Caco-2 (cell line): ENCODE results near the gene ZNF592. TPM values are rescaled to one million over a fixed set of nuclear protein-coding genes. Genes with fewer than 3 reads are reported as not detected.

Experiments used
- BruUV-seq: library from RNA; stranded (reverse); fragments of 400-500 nt; replicated peaks from 2 replicates; lab custom pipeline; 2021; lab: Mats Ljungman, UMichigan
- CTCF ChIA-PET: fragments of 300-600 bp; sonication (Branson Sonifier 250); formaldehyde crosslinking; loops from one replicate; lab custom pipeline; 2022; ENCODE audit warnings: antibody characterized with exemption; lab: Charles Lee
- POLR2A ChIA-PET: fragments of 300-600 bp; sonication (Branson Sonifier 250); formaldehyde crosslinking; loops from one replicate; lab custom pipeline; 2022; ENCODE audit warnings: antibody characterized with exemption; lab: Charles Lee
- DNase-seq, 2 experiments: peaks; one replicate each; pipeline versions ENCODE4 v3.0.0 to v3.0.0-alpha.2; 2020 to 2022
- H3K27me3 ChIP-seq: replicated peaks from 2 replicates; pipeline ENCODE4 v1.6.0; 2011; ENCODE audit warnings: low read length; ENCODE audit not compliant: control insufficient read depth, insufficient read depth
- H3K36me3 ChIP-seq: 2 replicates; pipeline ENCODE4 v1.5.1; 2011; ENCODE audit warnings: low read length; ENCODE audit not compliant: control insufficient read depth, insufficient read depth
- H3K4me1 ChIP-seq: fragments of 250-450 bp; sonication (Bioruptor Pico); 2 replicates; pipeline ENCODE4 v1.5.1; 2020; ENCODE audit warnings: mild to moderate bottlenecking
- H3K4me3 ChIP-seq: 2 replicates; pipeline ENCODE4 v1.5.1; 2011; ENCODE audit warnings: low read depth, mild to moderate bottlenecking, control low read depth, low read length
- H3K9me3 ChIP-seq: fragments of 250-450 bp; sonication (Bioruptor Pico); 2 replicates; pipeline ENCODE4 v1.5.1; 2020; ENCODE audit warnings: mild to moderate bottlenecking, moderate library complexity
- H3K27ac Mint-ChIP-seq: one replicate; pipeline ENCODE4 v1.8.0; 2022; ENCODE audit warnings: mixed read lengths; ENCODE audit not compliant: unreplicated experiment
- H3K27me3 Mint-ChIP-seq: one replicate; pipeline ENCODE4 v1.8.0; 2022; ENCODE audit warnings: mixed read lengths; ENCODE audit not compliant: insufficient read depth, unreplicated experiment
- H3K36me3 Mint-ChIP-seq: one replicate; pipeline ENCODE4 v1.8.0; 2022; ENCODE audit warnings: mild to moderate bottlenecking, mixed read lengths; ENCODE audit not compliant: insufficient read depth, unreplicated experiment
- H3K4me1 Mint-ChIP-seq: one replicate; pipeline ENCODE4 v1.8.0; 2022; ENCODE audit warnings: low read depth, mixed read lengths; ENCODE audit not compliant: unreplicated experiment
- H3K4me3 Mint-ChIP-seq: one replicate; pipeline ENCODE4 v1.8.0; 2022; ENCODE audit warnings: mild to moderate bottlenecking, moderate library complexity, mixed read lengths; ENCODE audit not compliant: unreplicated experiment
- H3K9me3 Mint-ChIP-seq: one replicate; pipeline ENCODE4 v1.8.0; 2022; ENCODE audit warnings: mixed read lengths; ENCODE audit not compliant: unreplicated experiment
- intact Hi-C: fragments of 100-400 bp; cut with micrococcal nuclease; formaldehyde crosslinking; loops from one replicate; pipeline ENCODE4 v1.10.0; 2022; ENCODE audit not compliant: unreplicated experiment
- total RNA-seq: library from RNA; stranded (reverse); gene quantifications from 2 replicates; pipeline ENCODE4 v1.2.3, GENCODE V29; 2022
- TF ChIP-seq, protein P1 (sequence below), 2 experiments: fragments of 200-600 bp in 1 of 2; IDR thresholded peaks; 1 replicate in 1 of 2; 2 replicates in 1 of 2; pipeline versions ENCODE4 v1.5.1 to v1.8.0; 2011 to 2022; ENCODE audit warnings: antibody characterized with exemption in 1 of 2, control low read depth in 1 of 2, inconsistent platforms in 1 of 2, low read depth in 1 of 2, low read length in 1 of 2, mild to moderate bottlenecking in 1 of 2, moderate library complexity in 1 of 2; ENCODE audit not compliant: insufficient read depth in 1 of 2, severe bottlenecking in 1 of 2, unreplicated experiment in 1 of 2

ZNF592 gene
- total RNA-seq, 1 experiment from 2014 or later, result 30.6 TPM

DNA sequence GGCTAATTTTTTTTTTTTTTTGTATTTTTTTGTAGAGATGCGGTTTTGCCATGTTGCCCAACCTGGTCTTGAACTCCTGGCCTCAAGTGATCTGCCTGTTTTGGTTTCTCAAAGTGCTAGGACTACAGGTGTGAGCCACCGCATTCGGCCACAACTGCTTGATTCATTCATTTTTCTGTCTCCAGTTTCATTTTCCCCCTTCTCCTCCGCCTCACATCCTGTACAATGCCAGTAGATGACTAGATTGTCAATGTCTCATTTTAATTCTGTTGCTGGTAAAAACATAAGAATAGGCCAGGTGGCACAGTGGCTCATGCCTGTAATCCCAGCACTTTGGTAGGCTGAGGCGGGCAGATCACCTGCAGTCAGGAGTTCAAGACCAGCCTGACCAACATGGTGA is 12.0 kb upstream of the ZNF592 start:
- no peaks in the 10 kb centered on the region for H3K9me3 Mint-ChIP-seq

GRCh38 chr15:84737005-84737404 is 11.4 kb upstream of the ZNF592 start:
- POLR2A ChIA-PET, result no interaction called here
- Mint-ChIP-seq H3K4me3 (no peak overlapping the region), H3K27me3 (no peaks in the 10 kb centered on the region), H3K4me1 (peaks cover 33% of the 10 kb centered on the region), H3K9me3 (no peaks in the 10 kb centered on the region), H3K36me3 (peaks cover 20% of the 10 kb centered on the region), H3K27ac (peak overlapping the region; percentile 7)
- CTCF ChIA-PET, result no interaction called here
- no peak for DNase-seq
- Histone ChIP-seq H3K36me3 (no peaks in the 10 kb centered on the region), H3K9me3 (no peaks in the 10 kb centered on the region), H3K4me3 (no peak overlapping the region), H3K27me3 (no peaks in the 10 kb centered on the region), H3K4me1 (peaks cover 38% of the 10 kb centered on the region)
- intact Hi-C loops, result no loop called here
- BruUV-seq, result no TSS peak
- TF ChIP-seq, protein P1, sequence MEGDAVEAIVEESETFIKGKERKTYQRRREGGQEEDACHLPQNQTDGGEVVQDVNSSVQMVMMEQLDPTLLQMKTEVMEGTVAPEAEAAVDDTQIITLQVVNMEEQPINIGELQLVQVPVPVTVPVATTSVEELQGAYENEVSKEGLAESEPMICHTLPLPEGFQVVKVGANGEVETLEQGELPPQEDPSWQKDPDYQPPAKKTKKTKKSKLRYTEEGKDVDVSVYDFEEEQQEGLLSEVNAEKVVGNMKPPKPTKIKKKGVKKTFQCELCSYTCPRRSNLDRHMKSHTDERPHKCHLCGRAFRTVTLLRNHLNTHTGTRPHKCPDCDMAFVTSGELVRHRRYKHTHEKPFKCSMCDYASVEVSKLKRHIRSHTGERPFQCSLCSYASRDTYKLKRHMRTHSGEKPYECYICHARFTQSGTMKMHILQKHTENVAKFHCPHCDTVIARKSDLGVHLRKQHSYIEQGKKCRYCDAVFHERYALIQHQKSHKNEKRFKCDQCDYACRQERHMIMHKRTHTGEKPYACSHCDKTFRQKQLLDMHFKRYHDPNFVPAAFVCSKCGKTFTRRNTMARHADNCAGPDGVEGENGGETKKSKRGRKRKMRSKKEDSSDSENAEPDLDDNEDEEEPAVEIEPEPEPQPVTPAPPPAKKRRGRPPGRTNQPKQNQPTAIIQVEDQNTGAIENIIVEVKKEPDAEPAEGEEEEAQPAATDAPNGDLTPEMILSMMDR (IDR thresholded peaks at IDR 0.05; ENCODE audit: insufficient read depth in 1 of 2, low read depth in 1 of 2, low read length in 1 of 2, severe bottlenecking in 1 of 2, unreplicated experiment in 1 of 2), result no peak

More for the DNA sequence above, 12.0 kb upstream of the ZNF592 start:
- Mint-ChIP-seq H3K4me3 (no peak overlapping the region), H3K27me3 (no peaks in the 10 kb centered on the region), H3K36me3 (peaks cover 20% of the 10 kb centered on the region), H3K27ac (peak overlapping the region; percentile 7), H3K4me1 (peaks cover 30% of the 10 kb centered on the region)
- intact Hi-C loops, result no loop called here
- no TSS peak for BruUV-seq
- Histone ChIP-seq H3K27me3 (no peaks in the 10 kb centered on the region), H3K4me1 (peaks cover 36% of the 10 kb centered on the region), H3K36me3 (no peaks in the 10 kb centered on the region), H3K4me3 (no peak overlapping the region), H3K9me3 (no peaks in the 10 kb centered on the region)
- no peak for DNase-seq
- POLR2A ChIA-PET, result interaction anchor here (0.6 to 3.6 kb wide), 2 partner anchors 12 to 20 kb away, joined by 3 to 60 read pairs; partner anchors contain the start of gene SEC11A
- TF ChIP-seq, protein P1 (IDR thresholded peaks at IDR 0.05; ENCODE audit: insufficient read depth in 1 of 2, low read depth in 1 of 2, low read length in 1 of 2, severe bottlenecking in 1 of 2, unreplicated experiment in 1 of 2), result no peak
- CTCF ChIA-PET, result no interaction called here

GRCh38 chr15:84740691-84741090 is 7.7 kb upstream of the ZNF592 start:
- intact Hi-C loops, result loop anchor here (10.0 kb wide), 1 partner anchor 184 kb away; no protein-coding TSS in a partner anchor
- H3K4me1 Mint-ChIP-seq, result peaks cover 11% of the 10 kb centered on the region
- CTCF ChIA-PET, result no interaction called here

More at GRCh38 chr15:84740691-84741090, 7.7 kb upstream of the ZNF592 start:
- Mint-ChIP-seq H3K27ac (peak overlapping the region; percentile 11), H3K36me3 (peaks cover 5% of the 10 kb centered on the region), H3K4me3 (no peak overlapping the region), H3K27me3 (no peaks in the 10 kb centered on the region), H3K9me3 (no peaks in the 10 kb centered on the region)
- no peaks in the 10 kb centered on the region for H3K9me3 ChIP-seq
- no peaks in the 10 kb centered on the region for H3K27me3 ChIP-seq
- peaks cover 13% of the 10 kb centered on the region for H3K4me1 ChIP-seq
- TF ChIP-seq, protein P1 (IDR thresholded peaks at IDR 0.05; ENCODE audit: insufficient read depth in 1 of 2, low read depth in 1 of 2, low read length in 1 of 2, severe bottlenecking in 1 of 2, unreplicated experiment in 1 of 2), result no peak
- no peak overlapping the region for H3K4me3 ChIP-seq
- no peaks in the 10 kb centered on the region for H3K36me3 ChIP-seq
- no peak for DNase-seq
- no TSS peak for BruUV-seq
- POLR2A ChIA-PET, result no interaction called here
